ENCODE results near the gene PTRH2.
A peak's percentile ranks its signal among the peaks of the same experiment; 100 is the strongest.
"Not testable (repeated sequence)": the region's sequence is repeated elsewhere in the genome, so short reads cannot be mapped to it uniquely, and the experiment has no call there.

PTRH2 gene

GRCh38 chr17:59707149-59707970 lies at the start of gene PTRH2, which contains the start of gene VMP1:
Gene PTRH2, minus strand, starts transcription at chr17:59707430. Its CDS starts 9,452 bp downstream, at chr17:59697978.
Gene VMP1, plus strand, starts transcription at chr17:59707654. Its CDS starts 23,793 bp downstream, at chr17:59731447.
- DNase-seq (ENCODE audit: low spot score) = peak; percentile 91

GRCh38 chr17:59756236-59756818 lies 49.1 kb upstream of the PTRH2 start:
- no peak for DNase-seq (ENCODE audit: low spot score)

GRCh38 chr17:59755069-59755468 lies 47.8 kb upstream of the PTRH2 start:
- not testable (repeated sequence) for DNase-seq (ENCODE audit: low spot score)

- DNase-seq (ENCODE audit: low spot score) = peak; percentile 82
Observed at GRCh38 chr17:59754552-59754951, 47.3 kb upstream of the PTRH2 start.

- DNase-seq (ENCODE audit: low spot score) = peak; percentile 90
Observed at GRCh38 chr17:59753522-59754467, 46.6 kb upstream of the PTRH2 start.

GRCh38 chr17:59752922-59753321 lies 45.7 kb upstream of the PTRH2 start:
- DNase-seq (ENCODE audit: low spot score) = no peak

GRCh38 chr17:59752446-59752845 lies 45.2 kb upstream of the PTRH2 start:
- DNase-seq (ENCODE audit: low spot score) = no peak

- peak; percentile 32 for DNase-seq (ENCODE audit: low spot score)
Observed at GRCh38 chr17:59751955-59752413, 44.8 kb upstream of the PTRH2 start.

- DNase-seq (ENCODE audit: low spot score) = no peak
Observed at GRCh38 chr17:59748591-59748990, 41.4 kb upstream of the PTRH2 start.

- DNase-seq (ENCODE audit: low spot score) = peak; percentile 68
Observed at GRCh38 chr17:59746849-59747445, 39.7 kb upstream of the PTRH2 start.

- DNase-seq (ENCODE audit: low spot score) = no peak
Observed at GRCh38 chr17:59745040-59745439, 37.8 kb upstream of the PTRH2 start.

- no peak for DNase-seq (ENCODE audit: low spot score)
Observed at GRCh38 chr17:59743842-59744241, 36.6 kb upstream of the PTRH2 start.

- DNase-seq (ENCODE audit: low spot score) = no peak
Observed at GRCh38 chr17:59737324-59737723, 30.1 kb upstream of the PTRH2 start.

GRCh38 chr17:59734226-59734625 lies 27.0 kb upstream of the PTRH2 start:
- DNase-seq (ENCODE audit: low spot score) = no peak

- no peak for DNase-seq (ENCODE audit: low spot score)
Observed at GRCh38 chr17:59733697-59734096, 26.5 kb upstream of the PTRH2 start.

GRCh38 chr17:59730268-59730834 lies 23.1 kb upstream of the PTRH2 start:
- DNase-seq (ENCODE audit: low spot score) = no peak

GRCh38 chr17:59727817-59728533 lies 20.7 kb upstream of the PTRH2 start:
- DNase-seq (ENCODE audit: low spot score) = no peak

GRCh38 chr17:59725691-59726090 lies 18.5 kb upstream of the PTRH2 start:
- no peak for DNase-seq (ENCODE audit: low spot score)

- no peak for DNase-seq (ENCODE audit: low spot score)
Observed at GRCh38 chr17:59723607-59724006, 16.4 kb upstream of the PTRH2 start.

GRCh38 chr17:59723041-59723440 lies 15.8 kb upstream of the PTRH2 start:
- no peak for DNase-seq (ENCODE audit: low spot score)

- no peak for DNase-seq (ENCODE audit: low spot score)
Observed at GRCh38 chr17:59722623-59723022, 15.4 kb upstream of the PTRH2 start.
